Measurements from ENCODE around the gene OTUD1.

DNA sequence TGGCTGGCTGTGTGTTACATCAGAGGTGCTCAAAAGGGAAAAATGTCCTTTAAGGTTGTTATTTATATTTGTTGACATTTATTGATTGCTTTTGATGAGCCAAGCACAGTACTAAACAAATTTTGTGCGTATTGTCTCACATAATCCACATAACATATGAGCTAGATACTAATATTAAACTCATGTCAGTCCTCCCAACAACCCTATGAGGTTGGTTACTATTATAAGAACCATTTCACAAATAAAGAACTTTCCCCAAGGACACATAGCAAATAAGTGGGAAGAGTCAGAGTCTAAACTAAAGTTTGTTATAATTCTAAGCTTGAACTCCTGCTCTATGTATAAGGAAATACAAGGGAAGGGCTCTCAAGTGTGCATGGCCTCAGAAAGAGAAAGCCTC is 35.6 kb upstream of the OTUD1 start:
- TF ChIP-seq, protein P1, sequence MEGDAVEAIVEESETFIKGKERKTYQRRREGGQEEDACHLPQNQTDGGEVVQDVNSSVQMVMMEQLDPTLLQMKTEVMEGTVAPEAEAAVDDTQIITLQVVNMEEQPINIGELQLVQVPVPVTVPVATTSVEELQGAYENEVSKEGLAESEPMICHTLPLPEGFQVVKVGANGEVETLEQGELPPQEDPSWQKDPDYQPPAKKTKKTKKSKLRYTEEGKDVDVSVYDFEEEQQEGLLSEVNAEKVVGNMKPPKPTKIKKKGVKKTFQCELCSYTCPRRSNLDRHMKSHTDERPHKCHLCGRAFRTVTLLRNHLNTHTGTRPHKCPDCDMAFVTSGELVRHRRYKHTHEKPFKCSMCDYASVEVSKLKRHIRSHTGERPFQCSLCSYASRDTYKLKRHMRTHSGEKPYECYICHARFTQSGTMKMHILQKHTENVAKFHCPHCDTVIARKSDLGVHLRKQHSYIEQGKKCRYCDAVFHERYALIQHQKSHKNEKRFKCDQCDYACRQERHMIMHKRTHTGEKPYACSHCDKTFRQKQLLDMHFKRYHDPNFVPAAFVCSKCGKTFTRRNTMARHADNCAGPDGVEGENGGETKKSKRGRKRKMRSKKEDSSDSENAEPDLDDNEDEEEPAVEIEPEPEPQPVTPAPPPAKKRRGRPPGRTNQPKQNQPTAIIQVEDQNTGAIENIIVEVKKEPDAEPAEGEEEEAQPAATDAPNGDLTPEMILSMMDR (IDR thresholded peaks at IDR 0.05; ENCODE audit: poor library complexity, severe bottlenecking), result no peak
- no peak for TF ChIP-seq EZH2 (IDR thresholded peaks at IDR 0.05; ENCODE audit: borderline replicate concordance, insufficient read depth, low read length, poor library complexity, severe bottlenecking)

All from neural cell (in vitro differentiated cells).